SK-N-MC (cell line): ENCODE results near the gene RNF144B.

Experiments used
- EZH2 ChIP-seq: fragments of 200-600 bp; sonication (generic); IDR thresholded peaks from one replicate; pipeline ENCODE4 v1.6.1; 2017; ENCODE audit warnings: antibody characterized with exemption
- POLR2AphosphoS5 ChIP-seq: IDR thresholded peaks from 2 replicates; pipeline ENCODE4 v1.6.1; 2012; ENCODE audit warnings: mild to moderate bottlenecking, low read depth, low read length, borderline replicate concordance

- no peak for TF ChIP-seq EZH2
- no peak for TF ChIP-seq POLR2AphosphoS5
Measured at GRCh38 chr6:18353251-18353650, 33.9 kb upstream of the RNF144B start.
